HL-60 (cell line): Measurements from ENCODE around the gene DNAJA1.
A peak's percentile ranks its signal among the peaks of the same experiment; 100 is the strongest.

ENCODE experiments used
- DNase-seq, 2 experiments: peaks; one replicate each; pipeline ENCODE4 v3.0.0-alpha.2; 2010 to 2020; ENCODE audit warnings: low read depth in 1 of 2, low spot score in 1 of 2
- H3K27ac ChIP-seq: fragments of 250-450 bp; sonication (Bioruptor Pico); replicated peaks from 2 replicates; pipeline ENCODE4 v1.5.1; 2020; ENCODE audit warnings: mild to moderate bottlenecking, moderate library complexity
- H3K27me3 ChIP-seq: fragments of 250-450 bp; sonication (Bioruptor Pico); 2 replicates; pipeline ENCODE4 v1.5.1; 2021; ENCODE audit warnings: mild to moderate bottlenecking, moderate library complexity; ENCODE audit not compliant: insufficient read depth, poor library complexity, severe bottlenecking
- H3K4me3 ChIP-seq: replicated peaks from 2 replicates; pipeline ENCODE4 v1.5.1; 2011; ENCODE audit warnings: mild to moderate bottlenecking, control low read depth, low read length; ENCODE audit not compliant: insufficient read depth
- GABPA ChIP-seq: IDR thresholded peaks from 2 replicates; pipeline ENCODE4 v1.6.1; 2012; ENCODE audit warnings: low read depth
- POLR2AphosphoS5 ChIP-seq: IDR thresholded peaks from 2 replicates; pipeline ENCODE4 v1.6.1; 2012; ENCODE audit warnings: low read depth
- SPI1 ChIP-seq: IDR thresholded peaks from 2 replicates; pipeline ENCODE4 v1.6.1; 2012; ENCODE audit warnings: low read depth, mild to moderate bottlenecking, borderline replicate concordance
- TF ChIP-seq, protein P1 (sequence below): IDR thresholded peaks from 2 replicates; pipeline ENCODE4 v1.6.1; 2012; ENCODE audit warnings: low read depth; ENCODE audit not compliant: insufficient replicate concordance
- TF ChIP-seq, protein P2 (sequence below): IDR thresholded peaks from one replicate; pipeline ENCODE4 v1.5.1; 2011; ENCODE audit warnings: low read length, control low read depth, inconsistent platforms; ENCODE audit not compliant: insufficient read depth

The DNAJA1 gene

DNA sequence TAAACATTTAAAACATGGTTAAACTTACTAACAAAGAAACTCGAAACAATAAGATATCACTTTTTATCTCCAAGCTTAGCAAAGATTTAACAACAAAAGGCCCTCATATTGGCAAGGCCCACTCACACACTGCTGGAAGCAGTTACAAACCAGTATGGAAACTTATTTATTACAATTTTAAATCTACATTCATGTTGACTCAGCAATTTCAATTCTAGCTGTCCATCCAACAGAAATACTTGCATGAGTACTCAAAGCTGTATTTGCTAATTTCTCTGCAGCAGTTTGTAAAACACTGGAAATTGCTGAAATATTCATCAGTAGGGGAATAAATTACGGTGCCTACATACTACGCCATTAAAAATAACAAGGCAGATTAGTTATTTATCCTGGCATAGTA, 2.8 kb upstream of the DNAJA1 start:
- no peak for TF ChIP-seq POLR2AphosphoS5
- TF ChIP-seq, protein P1, sequence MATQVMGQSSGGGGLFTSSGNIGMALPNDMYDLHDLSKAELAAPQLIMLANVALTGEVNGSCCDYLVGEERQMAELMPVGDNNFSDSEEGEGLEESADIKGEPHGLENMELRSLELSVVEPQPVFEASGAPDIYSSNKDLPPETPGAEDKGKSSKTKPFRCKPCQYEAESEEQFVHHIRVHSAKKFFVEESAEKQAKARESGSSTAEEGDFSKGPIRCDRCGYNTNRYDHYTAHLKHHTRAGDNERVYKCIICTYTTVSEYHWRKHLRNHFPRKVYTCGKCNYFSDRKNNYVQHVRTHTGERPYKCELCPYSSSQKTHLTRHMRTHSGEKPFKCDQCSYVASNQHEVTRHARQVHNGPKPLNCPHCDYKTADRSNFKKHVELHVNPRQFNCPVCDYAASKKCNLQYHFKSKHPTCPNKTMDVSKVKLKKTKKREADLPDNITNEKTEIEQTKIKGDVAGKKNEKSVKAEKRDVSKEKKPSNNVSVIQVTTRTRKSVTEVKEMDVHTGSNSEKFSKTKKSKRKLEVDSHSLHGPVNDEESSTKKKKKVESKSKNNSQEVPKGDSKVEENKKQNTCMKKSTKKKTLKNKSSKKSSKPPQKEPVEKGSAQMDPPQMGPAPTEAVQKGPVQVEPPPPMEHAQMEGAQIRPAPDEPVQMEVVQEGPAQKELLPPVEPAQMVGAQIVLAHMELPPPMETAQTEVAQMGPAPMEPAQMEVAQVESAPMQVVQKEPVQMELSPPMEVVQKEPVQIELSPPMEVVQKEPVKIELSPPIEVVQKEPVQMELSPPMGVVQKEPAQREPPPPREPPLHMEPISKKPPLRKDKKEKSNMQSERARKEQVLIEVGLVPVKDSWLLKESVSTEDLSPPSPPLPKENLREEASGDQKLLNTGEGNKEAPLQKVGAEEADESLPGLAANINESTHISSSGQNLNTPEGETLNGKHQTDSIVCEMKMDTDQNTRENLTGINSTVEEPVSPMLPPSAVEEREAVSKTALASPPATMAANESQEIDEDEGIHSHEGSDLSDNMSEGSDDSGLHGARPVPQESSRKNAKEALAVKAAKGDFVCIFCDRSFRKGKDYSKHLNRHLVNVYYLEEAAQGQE: no peak
- TF ChIP-seq, protein P2, sequence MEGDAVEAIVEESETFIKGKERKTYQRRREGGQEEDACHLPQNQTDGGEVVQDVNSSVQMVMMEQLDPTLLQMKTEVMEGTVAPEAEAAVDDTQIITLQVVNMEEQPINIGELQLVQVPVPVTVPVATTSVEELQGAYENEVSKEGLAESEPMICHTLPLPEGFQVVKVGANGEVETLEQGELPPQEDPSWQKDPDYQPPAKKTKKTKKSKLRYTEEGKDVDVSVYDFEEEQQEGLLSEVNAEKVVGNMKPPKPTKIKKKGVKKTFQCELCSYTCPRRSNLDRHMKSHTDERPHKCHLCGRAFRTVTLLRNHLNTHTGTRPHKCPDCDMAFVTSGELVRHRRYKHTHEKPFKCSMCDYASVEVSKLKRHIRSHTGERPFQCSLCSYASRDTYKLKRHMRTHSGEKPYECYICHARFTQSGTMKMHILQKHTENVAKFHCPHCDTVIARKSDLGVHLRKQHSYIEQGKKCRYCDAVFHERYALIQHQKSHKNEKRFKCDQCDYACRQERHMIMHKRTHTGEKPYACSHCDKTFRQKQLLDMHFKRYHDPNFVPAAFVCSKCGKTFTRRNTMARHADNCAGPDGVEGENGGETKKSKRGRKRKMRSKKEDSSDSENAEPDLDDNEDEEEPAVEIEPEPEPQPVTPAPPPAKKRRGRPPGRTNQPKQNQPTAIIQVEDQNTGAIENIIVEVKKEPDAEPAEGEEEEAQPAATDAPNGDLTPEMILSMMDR: no peak
- Histone ChIP-seq H3K27me3 (no peaks in the 10 kb centered on the region), H3K4me3 (no peak overlapping the region), H3K27ac (no peak overlapping the region)
- no peak for DNase-seq

DNA sequence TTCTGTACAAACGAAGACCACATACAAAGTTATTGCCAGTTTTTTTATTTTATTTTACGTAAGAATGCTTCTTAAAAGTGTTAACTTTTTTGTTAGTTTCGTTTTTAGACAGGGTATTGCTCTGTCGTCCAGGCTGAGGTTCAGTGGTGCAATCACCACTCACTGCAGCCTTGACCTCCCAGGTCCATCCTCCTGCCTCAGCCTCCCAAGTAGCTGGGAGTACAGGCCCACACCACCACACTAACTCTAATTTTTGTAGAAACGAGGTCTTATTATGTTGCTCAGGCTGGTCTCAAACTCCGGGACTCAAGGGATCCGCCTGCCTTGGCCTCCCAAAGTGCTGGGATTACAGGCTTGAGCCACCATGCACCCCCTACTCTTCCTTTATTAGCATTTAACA, 2.3 kb upstream of the DNAJA1 start:
- TF ChIP-seq, protein P2: no peak
- TF ChIP-seq SPI1: no peak
- TF ChIP-seq GABPA: no peak
- no peak for TF ChIP-seq POLR2AphosphoS5
- TF ChIP-seq, protein P1: no peak
- Histone ChIP-seq H3K27ac (no peak overlapping the region), H3K27me3 (no peaks in the 10 kb centered on the region), H3K4me3 (no peak overlapping the region)
- no peak for DNase-seq

DNA sequence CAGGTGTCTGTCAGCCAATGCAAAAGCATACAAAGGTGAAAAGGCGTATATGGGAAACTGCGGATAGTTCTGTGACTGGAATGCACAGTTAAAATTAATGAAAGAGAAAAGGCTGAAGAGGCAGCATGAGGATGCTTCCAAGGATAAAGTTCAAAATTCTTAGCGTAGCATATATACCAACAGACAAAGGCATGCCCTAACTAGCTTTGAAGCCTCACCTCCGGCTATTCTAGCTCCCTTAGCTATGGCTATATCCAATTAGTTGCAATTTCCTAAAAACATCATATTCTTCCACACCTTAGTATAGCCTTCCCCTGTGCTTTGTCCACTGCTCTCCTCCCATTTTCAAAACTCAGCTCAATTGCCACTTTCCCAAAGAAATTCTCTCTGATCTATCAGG, 1.4 kb upstream of the DNAJA1 start:
- DNase-seq: no peak
- no peaks in the 10 kb centered on the region for H3K27me3 ChIP-seq
- peak overlapping the region; percentile 92 for H3K4me3 ChIP-seq
- peak overlapping the region; percentile 92 for H3K27ac ChIP-seq
- no peak for TF ChIP-seq SPI1
- no peak for TF ChIP-seq GABPA
- TF ChIP-seq, protein P1: no peak
- TF ChIP-seq, protein P2: no peak
- no peak for TF ChIP-seq POLR2AphosphoS5
